ENCODE measurements around the gene C1QTNF3.
"Not testable (repeated sequence)": the region's sequence is repeated elsewhere in the genome, so short reads cannot be mapped to it uniquely, and the experiment has no call there.

The C1QTNF3 gene

DNA sequence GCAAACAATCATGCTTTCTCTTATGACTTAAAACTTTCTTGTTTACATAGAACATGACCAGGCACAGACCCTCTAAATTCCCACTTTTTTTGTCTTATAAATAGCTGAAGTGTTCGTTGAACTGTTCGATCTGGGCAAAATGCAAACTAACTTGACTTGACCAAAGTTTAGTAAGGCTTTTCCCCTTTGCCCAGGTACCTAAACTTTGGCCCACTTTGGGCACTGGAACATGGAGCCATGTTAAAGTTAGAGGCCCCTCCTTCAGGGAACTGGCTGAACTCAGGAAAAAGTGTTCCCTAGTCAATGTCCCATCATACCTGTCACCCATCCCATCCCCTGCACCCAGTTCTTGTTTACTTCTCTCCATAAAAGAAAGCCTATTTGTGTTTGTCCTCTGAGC lies 25.8 kb downstream of the C1QTNF3 start:
- no peak for DNase-seq

DNA sequence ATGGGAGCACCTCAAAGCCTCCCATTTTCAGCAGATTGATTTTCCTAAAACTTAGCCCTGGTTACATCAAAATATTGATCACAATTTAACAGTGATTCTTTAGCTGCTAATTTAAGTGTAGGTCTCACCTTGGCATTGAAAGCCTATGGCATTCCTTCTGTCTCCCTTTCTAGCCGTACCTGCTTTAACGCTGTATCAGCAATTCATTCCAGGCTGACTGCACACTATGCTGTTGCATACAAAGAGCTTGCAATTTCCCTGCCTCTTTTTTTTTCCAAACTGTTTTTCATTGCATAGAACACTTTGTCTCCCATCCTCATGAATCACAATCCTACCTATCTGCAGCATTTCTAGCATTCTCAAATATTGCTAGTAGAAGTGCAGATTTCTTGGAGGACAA lies 26.3 kb downstream of the C1QTNF3 start:
- DNase-seq = no peak

DNA sequence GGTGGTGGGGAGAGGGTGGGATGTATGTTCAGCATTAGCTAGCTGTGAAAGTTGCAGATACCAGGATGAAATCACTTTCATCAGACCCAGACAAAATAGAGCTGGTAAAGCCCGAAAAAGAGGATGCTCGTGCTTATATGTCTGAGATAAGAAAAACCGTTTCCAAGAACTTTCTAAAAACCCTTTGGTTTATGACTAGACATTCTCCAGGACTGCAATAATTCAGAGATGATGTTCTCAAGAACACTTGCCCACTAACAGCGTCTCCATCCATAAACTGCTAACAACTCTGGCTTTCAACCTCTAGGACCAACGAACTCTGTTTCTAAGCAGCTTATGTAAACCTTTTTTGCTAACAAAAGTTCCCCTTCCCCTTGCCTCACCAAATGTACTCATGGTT lies 26.8 kb downstream of the C1QTNF3 start:
- DNase-seq = no peak

DNA sequence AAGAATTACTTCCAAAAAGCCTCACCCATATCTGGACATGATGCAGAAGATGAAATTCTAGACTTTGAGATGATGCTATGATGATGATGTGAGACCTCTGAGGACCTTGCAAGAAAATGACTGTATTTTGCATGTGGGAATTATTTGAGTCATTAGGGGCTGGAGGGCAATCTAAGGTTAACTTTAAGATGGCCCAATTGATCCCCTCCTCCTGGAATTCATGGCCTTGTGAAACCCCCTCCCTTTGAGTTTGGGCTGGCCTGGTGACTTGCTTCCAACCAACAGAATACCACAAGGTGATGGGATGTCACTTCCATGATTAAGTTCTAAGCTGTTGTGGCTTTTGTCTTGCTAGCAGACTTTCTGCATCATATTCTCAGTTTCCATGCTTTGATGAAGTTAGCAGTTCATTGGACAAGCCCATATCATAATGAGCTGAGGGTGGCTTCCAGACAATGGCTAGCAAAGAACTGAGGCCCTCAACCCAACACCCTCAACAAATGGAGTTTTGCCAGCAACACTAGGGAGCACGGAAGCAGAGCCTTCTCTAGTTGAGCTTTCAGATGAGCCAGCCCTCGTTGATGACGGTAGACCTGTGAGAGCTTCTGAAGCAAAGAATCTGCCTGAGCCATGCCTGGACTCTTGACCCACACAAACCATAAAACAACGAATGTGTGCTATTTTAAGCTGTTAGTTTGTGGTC lies 27.7 kb downstream of the C1QTNF3 start:
- no peak for DNase-seq

- no peak for DNase-seq
These were observed 28.4 kb downstream of the C1QTNF3 start for GRCh38 chr5:34014626-34015025.

DNA sequence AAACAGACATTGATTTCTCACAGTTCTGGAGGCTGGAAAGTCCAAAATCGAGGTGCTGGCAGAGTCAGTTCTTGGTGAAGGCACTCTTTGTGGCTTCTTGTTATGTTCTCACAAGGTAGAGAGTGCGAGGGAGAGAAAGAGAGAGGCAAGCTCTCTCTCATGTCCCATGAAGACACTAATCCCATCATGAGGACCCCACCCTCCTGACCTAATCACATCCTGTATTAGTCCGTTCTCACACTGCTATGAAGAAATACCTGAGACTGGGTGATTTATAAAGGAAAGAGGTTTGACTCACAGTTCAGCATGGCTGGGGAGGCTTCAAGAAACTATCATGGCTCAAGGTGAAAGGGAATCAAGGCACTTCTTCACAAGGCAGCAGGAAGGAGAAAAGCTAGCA lies 29.5 kb downstream of the C1QTNF3 start:
- DNase-seq = no peak

DNA sequence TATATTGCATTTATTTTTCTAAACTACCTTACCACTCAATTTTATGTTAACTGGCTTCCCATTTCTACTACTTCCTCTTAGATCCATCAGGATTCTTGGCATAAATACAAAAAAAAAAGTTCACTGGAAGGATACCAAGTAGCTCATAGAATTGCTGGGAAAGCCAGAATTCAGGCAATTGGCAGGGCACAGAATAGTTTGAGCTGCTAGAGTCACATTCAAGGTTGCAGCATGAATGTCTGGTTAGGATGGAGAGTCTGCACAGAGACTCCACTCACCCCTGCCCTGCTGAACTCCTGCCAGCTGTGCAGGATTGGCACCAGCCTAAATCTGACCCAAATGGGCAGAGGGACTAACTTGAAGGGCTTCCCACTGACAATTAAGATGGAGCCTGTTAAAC lies 30.2 kb downstream of the C1QTNF3 start:
- DNase-seq = no peak

DNA sequence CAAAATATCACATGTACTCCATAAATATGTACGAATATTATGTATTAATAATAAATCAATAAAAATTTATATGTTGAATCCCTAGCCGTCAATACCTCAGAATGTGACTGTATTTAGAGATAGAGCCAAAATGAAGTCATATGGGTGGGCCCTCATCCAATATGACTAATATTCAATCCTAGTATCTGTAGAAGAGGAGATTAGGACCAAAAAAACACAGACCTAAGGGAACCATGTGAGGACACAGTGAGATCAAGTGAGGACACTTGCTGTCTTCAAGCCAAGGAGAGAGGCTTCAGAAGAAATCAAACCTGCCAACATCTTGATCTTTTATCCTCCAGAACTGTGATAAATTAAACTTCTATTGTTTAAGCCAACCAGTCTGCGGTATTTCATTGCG lies 31.5 kb downstream of the C1QTNF3 start:
- no peak for DNase-seq

GRCh38 chr5:34010146-34010545 lies 32.9 kb downstream of the C1QTNF3 start:
- not testable (repeated sequence) for DNase-seq

- no peak for DNase-seq
These were observed 33.4 kb downstream of the C1QTNF3 start for GRCh38 chr5:34009610-34010009.

DNA sequence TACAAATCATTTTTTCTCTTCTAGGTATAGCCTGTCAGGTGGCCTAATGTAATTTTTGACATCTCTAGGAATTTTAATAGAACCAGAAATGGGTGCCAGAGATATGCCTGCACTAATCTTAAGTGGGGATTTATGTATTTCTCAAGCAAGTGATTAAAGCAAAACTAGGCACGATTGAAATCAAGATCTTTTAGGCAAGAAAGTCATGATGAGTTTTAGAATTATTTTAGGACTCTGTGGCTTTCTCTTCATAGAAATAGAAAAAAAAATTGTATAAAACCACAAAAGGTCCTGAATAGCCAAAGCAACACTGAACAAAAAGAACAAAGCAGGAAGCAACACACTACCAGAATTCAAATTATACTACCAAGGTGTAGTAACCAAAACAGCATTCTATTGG lies 34.2 kb downstream of the C1QTNF3 start:
- DNase-seq = no peak

- DNase-seq = peak; percentile 93
These were observed 35.1 kb downstream of the C1QTNF3 start, which contains the start of gene AMACR for GRCh38 chr5:34007621-34008600. Gene AMACR (minus strand): TSS chr5:34008050. CDS start chr5:34008019, 31 bp downstream.

GRCh38 chr5:34007201-34007620 lies 35.8 kb downstream of the C1QTNF3 start:
- no peak for DNase-seq

GRCh38 chr5:34005681-34006080 lies 37.3 kb downstream of the C1QTNF3 start:
- DNase-seq = no peak

- DNase-seq = no peak
These were observed 37.8 kb downstream of the C1QTNF3 start for GRCh38 chr5:34005211-34005610.

GRCh38 chr5:34003941-34004340 lies 39.1 kb downstream of the C1QTNF3 start:
- no peak for DNase-seq

- no peak for DNase-seq
These were observed 40.2 kb downstream of the C1QTNF3 start for GRCh38 chr5:34002629-34003328.

DNA sequence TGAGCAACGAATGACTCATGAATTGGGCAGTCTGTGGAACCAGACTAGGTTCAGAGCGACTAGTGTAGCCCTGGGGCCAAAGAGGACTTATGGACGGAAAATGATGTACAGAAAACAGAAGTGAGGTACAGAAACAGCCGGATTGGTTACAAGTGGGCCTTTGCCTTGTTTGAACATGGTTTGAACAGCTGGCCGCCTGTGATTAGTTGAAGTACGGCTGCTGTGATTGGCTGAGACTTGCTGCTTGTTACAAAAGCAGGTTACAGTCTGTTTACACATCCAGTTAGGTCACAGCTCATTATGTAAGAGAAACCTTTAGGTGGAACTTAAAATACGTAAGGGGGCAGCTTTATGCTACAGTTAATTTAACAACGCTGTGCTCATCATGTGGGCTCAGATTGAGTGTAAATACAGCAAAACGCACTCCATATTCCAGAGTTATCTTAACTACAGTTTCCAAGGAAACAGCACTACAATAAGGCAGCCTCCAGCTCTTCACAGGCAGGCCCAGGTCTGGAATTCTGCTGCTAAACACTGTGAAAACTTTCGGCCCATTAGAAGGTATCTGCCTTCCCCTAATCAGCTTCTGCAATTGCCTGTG lies 41.7 kb downstream of the C1QTNF3 start:
- no peak for DNase-seq

DNA sequence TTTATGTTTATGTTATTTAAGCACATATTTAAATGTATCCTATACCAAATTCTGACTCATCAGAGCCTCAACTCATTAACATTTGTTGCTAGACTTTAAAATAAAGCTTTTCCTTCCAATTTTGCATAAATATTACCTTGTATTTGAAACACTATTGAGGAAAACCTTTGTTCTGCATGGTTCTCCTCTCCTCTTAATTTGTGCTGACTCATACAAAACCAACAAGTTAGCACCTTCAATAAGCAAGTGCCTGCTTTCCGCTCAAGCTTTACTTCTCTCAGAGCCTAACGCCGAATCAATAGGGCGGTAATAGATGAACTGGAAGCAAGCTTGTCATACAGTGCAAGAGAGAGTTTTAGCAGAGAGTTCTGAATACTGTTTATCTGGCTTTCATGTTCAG lies 43.0 kb downstream of the C1QTNF3 start:
- no peak for DNase-seq

- peak; percentile 24 for DNase-seq
These were observed 45.6 kb downstream of the C1QTNF3 start for GRCh38 chr5:33997331-33997983.

DNA sequence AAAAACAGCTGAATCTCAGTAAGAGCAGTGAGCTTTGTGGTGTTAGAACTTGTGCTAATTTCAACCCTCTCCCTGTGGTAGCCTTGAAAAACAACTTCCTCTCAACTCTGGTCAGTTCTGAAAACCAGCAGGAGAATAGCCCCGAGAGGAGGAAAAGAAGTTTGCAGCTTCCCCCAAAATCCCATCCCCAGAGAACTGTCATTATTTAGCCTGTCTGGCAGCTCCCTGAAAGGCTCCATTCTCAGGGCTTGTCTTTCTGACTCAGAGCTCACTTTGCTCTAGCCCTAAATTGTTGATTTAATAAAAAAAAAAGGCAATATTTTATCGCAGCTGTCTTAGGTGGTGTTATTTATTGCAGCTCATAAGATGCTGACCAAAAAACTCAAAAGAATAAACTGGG lies 47.1 kb downstream of the C1QTNF3 start:
- DNase-seq = no peak

DNA sequence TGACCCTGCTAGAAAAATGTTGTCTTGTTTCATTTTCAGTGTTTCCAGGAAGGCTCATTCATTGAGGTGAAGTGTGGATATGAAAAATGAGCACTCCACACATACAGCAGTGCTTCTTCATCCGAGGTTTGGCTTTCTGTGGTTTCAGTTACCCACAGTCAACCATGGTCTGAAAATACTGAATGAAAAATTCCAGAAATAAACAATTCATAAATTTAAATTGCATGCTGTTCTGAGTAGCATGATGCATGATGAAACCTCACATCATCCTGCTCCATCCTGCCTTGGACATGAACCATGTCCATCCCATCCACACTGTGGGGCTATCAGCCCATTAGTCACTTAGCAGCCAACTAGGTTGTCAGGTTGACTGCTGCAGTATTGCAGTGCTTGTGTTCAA lies 48.2 kb downstream of the C1QTNF3 start:
- no peak for DNase-seq

All from CD4-positive, alpha-beta T cell treated with Interleukin-15 for 1 hour (primary cell).